Measurements from ENCODE around the gene IZUMO1.

IZUMO1 gene

GRCh38 chr19:48716562-48717291 lies 30.0 kb downstream of the IZUMO1 start:
- peak overlapping the region; percentile 21 to 26 for H3K4me3 ChIP-seq (replicated peaks in 1 of 2; ENCODE audit: low read depth in 2 of 2, low read length in 2 of 2)
- DNase-seq (ENCODE audit: low read depth in 2 of 2), result peak; percentile 46 to 89
- TF ChIP-seq CTCF (IDR thresholded peaks at IDR 0.05; ENCODE audit: low read depth, low read length), result no peak

GRCh38 chr19:48715681-48716171 lies 31.0 kb downstream of the IZUMO1 start:
- peak overlapping the region; percentile 15 to 64 for H3K4me3 ChIP-seq (replicated peaks in 1 of 2; ENCODE audit: low read depth in 2 of 2, low read length in 2 of 2)
- TF ChIP-seq CTCF (IDR thresholded peaks at IDR 0.05; ENCODE audit: low read depth, low read length), result no peak

GRCh38 chr19:48714759-48715675 lies 31.7 kb downstream of the IZUMO1 start:
- TF ChIP-seq CTCF (IDR thresholded peaks at IDR 0.05; ENCODE audit: low read depth, low read length), result no peak
- H3K4me3 ChIP-seq (replicated peaks in 1 of 2; ENCODE audit: low read depth in 2 of 2, low read length in 2 of 2), result peak overlapping the region; percentile 53 to 64
- no peak for DNase-seq (ENCODE audit: low read depth in 2 of 2)

More at GRCh38 chr19:48715681-48716171, 31.0 kb downstream of the IZUMO1 start:
- peak in 1 of 2 donors; percentile 12 for DNase-seq (ENCODE audit: low read depth in 2 of 2)

- peak; percentile 100 for DNase-seq (ENCODE audit: low read depth in 2 of 2)
- peak overlapping the region; percentile 75 to 83 for H3K4me3 ChIP-seq (replicated peaks in 1 of 2; ENCODE audit: low read depth in 2 of 2, low read length in 2 of 2)
- TF ChIP-seq CTCF (IDR thresholded peaks at IDR 0.05; ENCODE audit: low read depth, low read length), result no peak
Measured at GRCh38 chr19:48713864-48714755, 32.6 kb downstream of the IZUMO1 start.

GRCh38 chr19:48713041-48713863 lies 33.5 kb downstream of the IZUMO1 start:
- peak; percentile 60 for TF ChIP-seq CTCF (IDR thresholded peaks at IDR 0.05; ENCODE audit: low read depth, low read length)
- peak in 1 of 2 donors; percentile 19 for DNase-seq (ENCODE audit: low read depth in 2 of 2)
- H3K4me3 ChIP-seq (replicated peaks in 1 of 2; ENCODE audit: low read depth in 2 of 2, low read length in 2 of 2), result peak overlapping the region; percentile 75 to 83

All from cardiac fibroblast (primary cell).